Spleen (tissue), 11 donors: Measurements from ENCODE around the gene KASH5. TPM values are rescaled to one million over a fixed set of nuclear protein-coding genes. Genes with fewer than 3 reads are reported as not detected.
A peak's percentile ranks its signal among the peaks of the same experiment; 100 is the strongest.

ENCODE experiments used
- DNase-seq: peaks from one replicate; pipeline ENCODE4 v3.0.0-alpha.2; 2020
- H3K27ac ChIP-seq, 8 donors: fragments of 200-600 bp; sonication (generic) in 7 of 8; 1 replicate in 4 of 8; 2 replicates in 4 of 8; pipeline versions ENCODE4 v1.5.0 to v1.8.0; 2016 to 2021; ENCODE audit warnings: inconsistent platforms in 4 of 8, mild to moderate bottlenecking in 4 of 8, moderate library complexity in 1 of 8
- H3K27me3 ChIP-seq, 7 donors: fragments of 200-600 bp; sonication (generic) in 6 of 7; replicated peaks in 1 of 7; 1 replicate in 4 of 7; 2 replicates in 3 of 7; pipeline versions ENCODE4 v1.5.0 to v1.8.0; 2016 to 2021; ENCODE audit warnings: inconsistent platforms in 3 of 7, mild to moderate bottlenecking in 1 of 7
- H3K36me3 ChIP-seq, 6 donors: fragments of 200-600 bp; sonication (generic) in 5 of 6; 1 replicate in 4 of 6; 2 replicates in 2 of 6; pipeline versions ENCODE4 v1.5.0 to v1.8.0; 2016 to 2021; ENCODE audit warnings: inconsistent platforms in 2 of 6
- H3K4me1 ChIP-seq, 6 donors: fragments of 200-600 bp; sonication (generic) in 5 of 6; 1 replicate in 3 of 6; 2 replicates in 3 of 6; pipeline versions ENCODE4 v1.5.0 to v1.8.0; 2016 to 2021; ENCODE audit warnings: inconsistent platforms in 3 of 6
- H3K4me3 ChIP-seq, 8 donors: fragments of 200-600 bp; sonication (generic) in 7 of 8; 1 replicate in 4 of 8; 2 replicates in 4 of 8; pipeline versions ENCODE4 v1.5.0 to v1.8.0; 2016 to 2021; ENCODE audit warnings: inconsistent platforms in 4 of 8, mild to moderate bottlenecking in 4 of 8, moderate library complexity in 2 of 8
- H3K9me3 ChIP-seq, 8 donors: fragments of 200-600 bp; sonication (generic) in 7 of 8; 1 replicate in 4 of 8; 2 replicates in 4 of 8; pipeline versions ENCODE4 v1.5.0 to v1.8.0; 2016 to 2021; ENCODE audit warnings: inconsistent platforms in 4 of 8
- POLR2A ChIP-seq, 3 donors: fragments of 450-650 bp; IDR thresholded peaks; one replicate each; pipeline ENCODE4 v1.5.1; 2017; ENCODE audit warnings: antibody characterized with exemption in 3 of 3, mild to moderate bottlenecking in 1 of 3
- POLR2AphosphoS5 ChIP-seq, 3 donors: sonication (generic); formaldehyde crosslinking; IDR thresholded peaks; one replicate each; pipeline ENCODE4 v1.5.1; 2017; ENCODE audit warnings: antibody characterized with exemption in 3 of 3
- WGBS, 5 donors: extraction: QIAGEN DNeasy Blood & Tissue Kit in 3 of 5; methylation state at CpG; one replicate each; pipeline versions ENCODE4 v1.1.5 to v1.1.7; 2013 to 2018; 5-methylcytosine and 5-hydroxymethylcytosine counted together
- intact Hi-C: fragments of 100-400 bp; cut with DNase I; formaldehyde crosslinking; loops from one replicate; pipeline ENCODE4 v1.15.0; 2023; ENCODE audit warnings: low total_unique reads
- polyA plus RNA-seq, 3 donors: library from polyadenylated mRNA; stranded (reverse); fragments of 200-250 nt; gene quantifications; one replicate each; pipeline ENCODE4 v1.2.1, GENCODE V29; 2013
- total RNA-seq, 7 donors: library from RNA; depleted of rRNA in 3 of 7; stranded (reverse); fragments of >200 nt in 3 of 7; fragmentation: NEBNext Ultra II Directional in 4 of 7; extraction: Animal tissue kit (Norgen Biotek cat#: 25700) in 4 of 7; gene quantifications; one replicate each; pipeline versions ENCODE4 v1.1.0 to v1.2.1, GENCODE V29; 2016 to 2021
- TF ChIP-seq, protein P1 (sequence below), 11 experiments: fragments of 200-600 bp in 7 of 11; fragments of 450-650 bp in 4 of 11; sonication (generic) in 4 of 11; IDR thresholded peaks in 8 of 11; conservative IDR thresholded peaks in 3 of 11; 1 replicate in 7 of 11; 2 replicates in 4 of 11; pipeline versions ENCODE4 v1.4.0 to v1.8.0; 2016 to 2021; ENCODE audit warnings: antibody characterized with exemption in 11 of 11, inconsistent platforms in 4 of 11, mild to moderate bottlenecking in 1 of 11
- donor health status: healthy with polysubstance abuse.
- donor health status: DM: no; HTN: no; CAD: no; lungs with moderate emphysema.
- donor health status: DM: no; HTN: no; CAD: no.
- donor health status: Bipolar disorder and iron deficiency.
- donor health status: healthy.
- donor health status: DM: no; HTN: no; CAD: no.
- donor health status: DM: yes; HTN: yes; CAD: no.

Gene KASH5
- total and polyA plus RNA-seq, 10 donors = 0.11 to 0.41 (median 0.26) TPM; not detected in 6

- Histone ChIP-seq H3K4me3 (no peak overlapping the region), H3K27me3 (no peaks in the 10 kb centered on the region), H3K36me3 (peaks cover 0 to 96% (median 26%) of the 10 kb centered on the region in 6 donors), H3K9me3 (no peaks in the 10 kb centered on the region), H3K4me1 (peaks cover 0 to 22% (median 0%) of the 10 kb centered on the region in 6 donors), H3K27ac (no peak overlapping the region)
- TF ChIP-seq POLR2AphosphoS5 (IDR thresholded peaks at IDR 0.05) = no peak
- TF ChIP-seq, protein P1, sequence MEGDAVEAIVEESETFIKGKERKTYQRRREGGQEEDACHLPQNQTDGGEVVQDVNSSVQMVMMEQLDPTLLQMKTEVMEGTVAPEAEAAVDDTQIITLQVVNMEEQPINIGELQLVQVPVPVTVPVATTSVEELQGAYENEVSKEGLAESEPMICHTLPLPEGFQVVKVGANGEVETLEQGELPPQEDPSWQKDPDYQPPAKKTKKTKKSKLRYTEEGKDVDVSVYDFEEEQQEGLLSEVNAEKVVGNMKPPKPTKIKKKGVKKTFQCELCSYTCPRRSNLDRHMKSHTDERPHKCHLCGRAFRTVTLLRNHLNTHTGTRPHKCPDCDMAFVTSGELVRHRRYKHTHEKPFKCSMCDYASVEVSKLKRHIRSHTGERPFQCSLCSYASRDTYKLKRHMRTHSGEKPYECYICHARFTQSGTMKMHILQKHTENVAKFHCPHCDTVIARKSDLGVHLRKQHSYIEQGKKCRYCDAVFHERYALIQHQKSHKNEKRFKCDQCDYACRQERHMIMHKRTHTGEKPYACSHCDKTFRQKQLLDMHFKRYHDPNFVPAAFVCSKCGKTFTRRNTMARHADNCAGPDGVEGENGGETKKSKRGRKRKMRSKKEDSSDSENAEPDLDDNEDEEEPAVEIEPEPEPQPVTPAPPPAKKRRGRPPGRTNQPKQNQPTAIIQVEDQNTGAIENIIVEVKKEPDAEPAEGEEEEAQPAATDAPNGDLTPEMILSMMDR (IDR thresholded peaks at IDR 0.05 in 8 of 11, conservative IDR thresholded peaks at IDR 0.05 in 3 of 11) = no peak
- TF ChIP-seq POLR2A (IDR thresholded peaks at IDR 0.05) = no peak
- intact Hi-C loops = no loop called here
- WGBS, 5 donors = 81 to 87% (median 87%) methylated on average over 12 of the region's 12 CpGs
- peak; percentile 54 for DNase-seq
These were observed 39.5 kb upstream of the KASH5 start for GRCh38 chr19:49348305-49349189.

DNA sequence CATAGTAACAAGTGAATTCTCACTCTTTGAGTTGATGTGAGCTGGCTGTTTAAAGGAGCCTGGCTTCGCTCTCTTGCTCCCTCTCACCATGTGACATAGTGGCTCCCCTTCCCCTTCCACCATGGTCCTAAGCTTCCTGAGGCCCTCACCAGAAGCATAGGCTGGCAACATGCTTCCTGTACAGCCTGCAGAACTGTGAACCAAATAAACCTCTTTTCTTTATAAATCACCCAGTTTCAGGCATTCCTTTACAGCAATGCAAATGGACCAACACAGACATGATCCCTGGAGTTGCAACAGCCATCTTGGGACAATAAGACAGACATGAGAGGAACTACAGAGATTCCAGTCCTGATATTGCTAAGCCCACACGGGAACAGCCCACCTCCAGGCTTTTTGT is 38.5 kb upstream of the KASH5 start:
- intact Hi-C loops = no loop called here
- TF ChIP-seq, protein P1 (IDR thresholded peaks at IDR 0.05 in 8 of 11, conservative IDR thresholded peaks at IDR 0.05 in 3 of 11) = no peak
- no peak for TF ChIP-seq POLR2A (IDR thresholded peaks at IDR 0.05)
- no peak for TF ChIP-seq POLR2AphosphoS5 (IDR thresholded peaks at IDR 0.05)
- H3K27me3 ChIP-seq = no peaks in the 10 kb centered on the region
- H3K9me3 ChIP-seq = no peaks in the 10 kb centered on the region
- H3K27ac ChIP-seq = no peak overlapping the region
- no peak overlapping the region for H3K4me3 ChIP-seq
- WGBS, 5 donors = 89 to 98% (median 92%) methylated on average over 2 of the region's 2 CpGs
- no peak for DNase-seq
- H3K4me1 ChIP-seq = peaks cover 0 to 25% (median 0%) of the 10 kb centered on the region in 6 donors
- H3K36me3 ChIP-seq = peaks cover 0 to 95% (median 19%) of the 10 kb centered on the region in 6 donors

DNA sequence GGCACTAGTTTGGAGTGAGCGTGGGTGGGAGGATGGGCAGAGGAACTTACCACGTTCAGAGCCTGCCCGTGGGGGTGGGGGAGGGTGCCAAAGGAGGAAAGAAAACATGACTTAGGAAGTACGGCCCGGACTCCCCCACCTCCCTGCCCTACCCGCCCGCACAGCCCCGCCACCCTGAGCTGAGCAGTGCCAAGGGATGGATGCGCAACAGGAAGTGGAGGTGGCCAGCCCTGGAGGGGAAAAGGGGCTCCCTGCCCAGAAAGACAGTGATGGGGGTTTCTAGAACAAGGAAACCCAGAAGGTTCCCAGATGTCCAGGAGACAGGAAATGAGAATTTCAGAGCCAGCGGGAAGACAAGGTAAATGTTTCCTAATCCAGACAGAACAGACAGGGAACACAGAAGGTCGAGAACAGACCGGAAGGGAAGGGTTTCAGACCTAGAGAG is 32.1 kb upstream of the KASH5 start:
- 5 to 12% (median 7%) methylated on average over 12 of the region's 12 CpGs for WGBS, 5 donors
- peaks cover 0 to 62% (median 4%) of the 10 kb centered on the region in 6 donors for H3K36me3 ChIP-seq
- H3K4me3 ChIP-seq = peak overlapping the region in 1 of 8 donors; percentile 21
- TF ChIP-seq POLR2AphosphoS5 (IDR thresholded peaks at IDR 0.05) = no peak
- TF ChIP-seq POLR2A (IDR thresholded peaks at IDR 0.05) = no peak
- TF ChIP-seq, protein P1 (IDR thresholded peaks at IDR 0.05 in 8 of 11, conservative IDR thresholded peaks at IDR 0.05 in 3 of 11) = no peak
- DNase-seq = no peak
- no peaks in the 10 kb centered on the region for H3K9me3 ChIP-seq
- peaks cover 10 to 55% (median 30%) of the 10 kb centered on the region in 6 donors for H3K4me1 ChIP-seq
- peak overlapping the region in 7 of 8 donors; percentile 33 to 55 (median 51) for H3K27ac ChIP-seq
- intact Hi-C loops = no loop called here
- H3K27me3 ChIP-seq = peaks cover 0 to 7% (median 0%) of the 10 kb centered on the region in 7 donors

GRCh38 chr19:49356382-49356781 is 31.7 kb upstream of the KASH5 start:
- peaks cover 0 to 57% (median under 1%) of the 10 kb centered on the region in 6 donors for H3K36me3 ChIP-seq
- TF ChIP-seq POLR2AphosphoS5 (IDR thresholded peaks at IDR 0.05) = no peak
- TF ChIP-seq POLR2A (IDR thresholded peaks at IDR 0.05) = no peak
- TF ChIP-seq, protein P1 (IDR thresholded peaks at IDR 0.05 in 8 of 11, conservative IDR thresholded peaks at IDR 0.05 in 3 of 11) = no peak
- peak overlapping the region in 7 of 8 donors; percentile 33 to 55 (median 51) for H3K27ac ChIP-seq
- WGBS, 5 donors = 39 to 57% (median 47%) methylated on average over 7 of the region's 7 CpGs
- H3K9me3 ChIP-seq = no peaks in the 10 kb centered on the region
- peak overlapping the region in 1 of 8 donors; percentile 11 for H3K4me3 ChIP-seq
- H3K27me3 ChIP-seq = peaks cover 0 to 11% (median 0%) of the 10 kb centered on the region in 7 donors
- peaks cover 10 to 59% (median 33%) of the 10 kb centered on the region in 6 donors for H3K4me1 ChIP-seq
- intact Hi-C loops = no loop called here
- DNase-seq = no peak
